ENCODE measurements around the gene ERFL.

The ERFL gene

DNA sequence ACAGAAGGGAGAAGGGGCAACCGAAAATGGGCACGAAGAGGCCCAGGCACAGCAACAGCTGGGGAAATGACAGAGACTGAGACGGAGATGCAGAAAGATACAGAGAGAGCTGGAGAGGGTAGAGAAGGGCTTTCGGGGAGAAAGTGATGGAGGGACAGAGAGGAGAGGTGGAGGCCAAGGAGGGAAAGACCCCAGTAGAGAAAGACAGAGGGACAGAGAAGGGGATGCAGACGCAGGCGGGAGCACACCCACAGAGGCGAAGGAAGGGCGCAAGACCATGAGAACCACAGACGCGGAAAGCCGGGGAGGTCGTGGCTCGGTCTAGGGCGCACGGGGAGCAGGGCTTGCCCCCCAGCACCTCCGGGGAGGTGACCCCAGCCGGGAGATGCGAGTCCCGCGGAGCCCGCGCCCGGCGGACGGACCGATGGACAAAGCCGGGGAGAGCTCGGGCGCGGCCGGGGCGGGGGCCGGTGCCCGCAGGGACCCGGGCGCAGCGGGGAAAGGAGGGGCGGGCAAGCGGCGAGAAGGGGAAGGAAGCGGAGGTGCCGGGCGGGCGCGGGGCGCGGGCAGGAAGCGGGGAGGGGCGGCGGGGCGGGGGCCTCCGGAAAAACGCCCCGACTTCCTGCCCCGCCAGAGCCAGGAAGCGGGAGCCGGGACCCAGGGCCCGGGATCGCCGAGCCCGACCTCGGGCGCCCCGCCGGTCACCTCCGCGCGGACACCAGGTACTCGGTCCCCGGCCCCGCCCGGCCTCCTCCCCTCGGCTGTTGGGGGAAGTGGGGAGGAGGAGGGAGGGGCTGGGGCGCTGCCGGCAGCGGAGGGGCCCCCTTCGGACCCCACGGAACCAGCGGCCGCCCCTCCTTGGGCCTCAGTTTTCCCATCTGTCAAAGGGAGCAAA is 45.4 kb downstream of the ERFL start, which contains the start of gene ARHGEF1:
TSS of gene ARHGEF1 (plus strand) at position 617 of the 895 bp plus-strand sequence. CDS start 4,899 bp downstream, outside the sequence.
- peaks cover 10% of the 10 kb centered on the region for H3K4me1 ChIP-seq
- TF ChIP-seq, protein P1, sequence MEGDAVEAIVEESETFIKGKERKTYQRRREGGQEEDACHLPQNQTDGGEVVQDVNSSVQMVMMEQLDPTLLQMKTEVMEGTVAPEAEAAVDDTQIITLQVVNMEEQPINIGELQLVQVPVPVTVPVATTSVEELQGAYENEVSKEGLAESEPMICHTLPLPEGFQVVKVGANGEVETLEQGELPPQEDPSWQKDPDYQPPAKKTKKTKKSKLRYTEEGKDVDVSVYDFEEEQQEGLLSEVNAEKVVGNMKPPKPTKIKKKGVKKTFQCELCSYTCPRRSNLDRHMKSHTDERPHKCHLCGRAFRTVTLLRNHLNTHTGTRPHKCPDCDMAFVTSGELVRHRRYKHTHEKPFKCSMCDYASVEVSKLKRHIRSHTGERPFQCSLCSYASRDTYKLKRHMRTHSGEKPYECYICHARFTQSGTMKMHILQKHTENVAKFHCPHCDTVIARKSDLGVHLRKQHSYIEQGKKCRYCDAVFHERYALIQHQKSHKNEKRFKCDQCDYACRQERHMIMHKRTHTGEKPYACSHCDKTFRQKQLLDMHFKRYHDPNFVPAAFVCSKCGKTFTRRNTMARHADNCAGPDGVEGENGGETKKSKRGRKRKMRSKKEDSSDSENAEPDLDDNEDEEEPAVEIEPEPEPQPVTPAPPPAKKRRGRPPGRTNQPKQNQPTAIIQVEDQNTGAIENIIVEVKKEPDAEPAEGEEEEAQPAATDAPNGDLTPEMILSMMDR (IDR thresholded peaks at IDR 0.05), result peak; percentile 6
- peak within 1 kb of the TSS; percentile 67 for H3K27ac ChIP-seq
- H3K36me3 ChIP-seq (ENCODE audit: control insufficient read depth, insufficient read depth, low read length), result no peaks in the 10 kb centered on the region
- peak within 1 kb of the TSS; percentile 70 for H3K4me3 ChIP-seq (ENCODE audit: low read depth, low read length)
- no peaks in the 10 kb centered on the region for H3K9me3 ChIP-seq (ENCODE audit: control insufficient read depth, low read length)
- peak within 1 kb of the TSS; percentile 81 for H3K4me2 ChIP-seq (ENCODE audit: low read length)
- H3K79me2 ChIP-seq, result peaks cover 17% of the 10 kb centered on the region
- H3K9ac ChIP-seq, result no peak within 1 kb of the TSS
- peak within 1 kb of the TSS; percentile 95 for H2AFZ ChIP-seq
- H3K27me3 ChIP-seq (ENCODE audit: control insufficient read depth, insufficient read depth, low read length), result no peaks in the 10 kb centered on the region

DNA sequence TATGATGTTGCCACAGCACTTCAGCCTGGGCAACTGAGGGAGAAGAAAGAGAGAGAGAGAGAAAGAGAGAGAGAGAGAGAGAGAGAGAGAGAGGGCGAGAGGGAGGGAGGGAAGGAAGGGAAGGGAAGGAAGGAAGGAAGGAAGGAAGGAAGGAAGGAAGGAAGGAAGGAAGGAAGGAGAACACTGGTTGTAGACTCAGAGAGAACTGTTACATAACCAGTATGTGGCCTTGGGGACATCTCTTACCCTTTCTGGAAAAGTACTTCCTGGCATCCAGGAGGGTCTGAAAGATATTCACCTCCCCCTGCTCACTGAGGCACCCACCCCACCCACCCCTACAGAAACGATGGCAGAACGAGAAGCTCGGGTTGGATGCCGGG is 47.9 kb downstream of the ERFL start:
- H3K9ac ChIP-seq, result no peak overlapping the region
- H3K27ac ChIP-seq, result no peak overlapping the region
- H3K4me3 ChIP-seq (ENCODE audit: low read depth, low read length), result no peak overlapping the region
- H3K9me3 ChIP-seq (ENCODE audit: control insufficient read depth, low read length), result no peaks in the 10 kb centered on the region
- peaks cover 10% of the 10 kb centered on the region for H3K4me1 ChIP-seq
- H3K36me3 ChIP-seq (ENCODE audit: control insufficient read depth, insufficient read depth, low read length), result no peaks in the 10 kb centered on the region
- H2AFZ ChIP-seq, result no peak overlapping the region
- no peaks in the 10 kb centered on the region for H3K27me3 ChIP-seq (ENCODE audit: control insufficient read depth, insufficient read depth, low read length)
- no peak overlapping the region for H3K4me2 ChIP-seq (ENCODE audit: low read length)
- H3K79me2 ChIP-seq, result peaks cover 9% of the 10 kb centered on the region
- TF ChIP-seq, protein P1 (IDR thresholded peaks at IDR 0.05), result no peak

DNA sequence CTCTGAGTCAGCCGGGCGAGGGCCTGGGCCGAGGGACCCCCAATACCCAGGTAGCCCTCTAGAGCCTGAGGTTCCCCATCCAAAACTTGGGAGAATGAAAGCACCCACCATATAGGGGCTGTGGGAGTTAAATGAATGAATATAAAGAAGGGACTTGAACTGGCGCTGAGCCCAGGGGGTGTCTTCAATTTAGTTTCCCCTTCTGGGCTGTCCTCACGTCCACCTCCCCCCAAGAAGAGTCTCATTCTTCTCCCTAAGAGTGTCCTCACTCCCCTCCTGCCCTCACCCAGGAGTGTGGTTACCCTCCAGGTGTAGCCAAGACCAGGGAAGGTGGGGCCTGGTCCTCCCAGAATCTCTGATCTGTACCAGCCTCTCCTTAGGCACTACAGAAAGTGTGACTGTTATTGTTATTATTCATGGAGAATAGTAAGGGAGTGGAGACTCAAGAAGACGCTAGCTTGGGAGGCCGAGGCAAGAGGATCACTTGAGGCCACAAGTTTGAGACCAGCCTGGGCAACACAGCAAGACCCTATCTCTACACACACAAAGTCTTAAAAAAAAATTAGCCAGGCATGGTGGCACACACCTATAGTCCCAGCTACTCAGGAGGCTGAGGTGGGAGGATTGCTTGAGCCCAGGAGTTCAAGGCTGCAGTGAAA is 48.5 kb downstream of the ERFL start:
- H3K9me3 ChIP-seq (ENCODE audit: control insufficient read depth, low read length), result no peaks in the 10 kb centered on the region
- H3K9ac ChIP-seq, result no peak overlapping the region
- H3K4me3 ChIP-seq (ENCODE audit: low read depth, low read length), result no peak overlapping the region
- no peak overlapping the region for H3K4me2 ChIP-seq (ENCODE audit: low read length)
- no peak overlapping the region for H3K27ac ChIP-seq
- H3K36me3 ChIP-seq (ENCODE audit: control insufficient read depth, insufficient read depth, low read length), result no peaks in the 10 kb centered on the region
- H3K79me2 ChIP-seq, result peaks cover 5% of the 10 kb centered on the region
- no peaks in the 10 kb centered on the region for H3K27me3 ChIP-seq (ENCODE audit: control insufficient read depth, insufficient read depth, low read length)
- no peak overlapping the region for H2AFZ ChIP-seq
- TF ChIP-seq, protein P1 (IDR thresholded peaks at IDR 0.05), result no peak
- peaks cover 6% of the 10 kb centered on the region for H3K4me1 ChIP-seq

DNA sequence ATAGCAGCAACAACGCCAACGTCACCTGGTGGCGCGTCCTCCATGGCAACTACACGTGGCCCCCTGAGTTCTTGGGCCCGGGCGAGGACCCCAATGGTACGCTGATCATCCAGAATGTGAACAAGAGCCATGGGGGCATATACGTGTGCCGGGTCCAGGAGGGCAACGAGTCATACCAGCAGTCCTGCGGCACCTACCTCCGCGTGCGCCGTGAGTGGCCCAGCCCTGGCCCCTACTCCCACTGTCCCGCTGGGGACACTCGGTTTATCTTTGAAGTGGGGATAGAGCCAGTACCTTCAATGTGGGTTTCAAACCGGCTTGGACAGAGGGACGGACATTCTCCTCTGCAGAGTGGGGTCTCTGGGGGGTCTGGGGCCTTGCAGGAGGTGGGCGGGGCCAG is 49.2 kb downstream of the ERFL start:
- Histone ChIP-seq H2AFZ (no peak overlapping the region), H3K9ac (no peak overlapping the region), H3K9me3 (ENCODE audit: control insufficient read depth, low read length) (no peaks in the 10 kb centered on the region), H3K27me3 (ENCODE audit: control insufficient read depth, insufficient read depth, low read length) (no peaks in the 10 kb centered on the region), H3K4me2 (ENCODE audit: low read length) (no peak overlapping the region), H3K27ac (no peak overlapping the region), H3K4me3 (ENCODE audit: low read depth, low read length) (no peak overlapping the region), H3K36me3 (ENCODE audit: control insufficient read depth, insufficient read depth, low read length) (no peaks in the 10 kb centered on the region), H3K4me1 (peaks cover 5% of the 10 kb centered on the region), H3K79me2 (no peaks in the 10 kb centered on the region)
- TF ChIP-seq, protein P1 (IDR thresholded peaks at IDR 0.05), result no peak

Data from parathyroid adenoma (tissue), 2 donors.